Lower lobe of right lung (tissue), 2 donors: ENCODE results near the gene STT3B. TPM values are rescaled to one million over a fixed set of nuclear protein-coding genes. Genes with fewer than 3 reads are reported as not detected.

Source experiments
- ATAC-seq, 2 donors: fragments of 200-7000 bp; cut with Tn5 transposase; one replicate each; pipeline ENCODE4 v1.9.1; 2020 to 2022; ENCODE audit warnings: mild to moderate bottlenecking in 2 of 2, moderate library complexity in 2 of 2
- DNase-seq: peaks from one replicate; pipeline ENCODE4 v3.0.0-alpha.2; 2020
- H3K27ac ChIP-seq: fragments of 200-600 bp; one replicate; pipeline ENCODE4 v1.8.0; 2022
- H3K27me3 ChIP-seq: fragments of 200-600 bp; one replicate; pipeline ENCODE4 v1.8.0; 2022; ENCODE audit warnings: low read depth
- H3K36me3 ChIP-seq: fragments of 200-600 bp; one replicate; pipeline ENCODE4 v1.8.0; 2022; ENCODE audit warnings: mild to moderate bottlenecking
- H3K4me1 ChIP-seq: fragments of 200-600 bp; one replicate; pipeline ENCODE4 v1.8.0; 2022
- H3K4me3 ChIP-seq: fragments of 200-600 bp; one replicate; pipeline ENCODE4 v1.8.0; 2022; ENCODE audit warnings: mild to moderate bottlenecking
- H3K9me3 ChIP-seq: fragments of 200-600 bp; one replicate; pipeline ENCODE4 v1.8.0; 2022
- CTCF ChIP-seq: fragments of 200-600 bp; IDR thresholded peaks from one replicate; pipeline ENCODE4 v1.8.0; 2022; ENCODE audit warnings: antibody characterized with exemption, mild to moderate bottlenecking
- intact Hi-C: fragments of 100-400 bp; cut with DNase I; formaldehyde crosslinking; loops from one replicate; pipeline ENCODE4 v1.11.0; 2022
- total RNA-seq: library from RNA; stranded (reverse); fragmentation: NEBNext Ultra II Directional; extraction: Animal tissue kit (Norgen Biotek cat#: 25700); gene quantifications from one replicate; pipeline ENCODE4 v1.2.1, GENCODE V29; 2021
- donor health status: DM: no; HTN: yes; CAD: no; lungs with severe emphysema.

Gene STT3B
- total RNA-seq, 1 donor from 2014 or later = 106 TPM

GRCh38 chr3:31509147-31509728 is 23.5 kb upstream of the STT3B start:
- H3K4me1 ChIP-seq = no peaks in the 10 kb centered on the region
- no peak overlapping the region for H3K27ac ChIP-seq
- no peak for DNase-seq
- no peaks in the 10 kb centered on the region for H3K36me3 ChIP-seq
- TF ChIP-seq CTCF = no peak
- no peaks in the 10 kb centered on the region for H3K9me3 ChIP-seq
- H3K4me3 ChIP-seq = no peak overlapping the region
- intact Hi-C loops = no loop called here
- ATAC-seq = no peak
- no peaks in the 10 kb centered on the region for H3K27me3 ChIP-seq

DNA sequence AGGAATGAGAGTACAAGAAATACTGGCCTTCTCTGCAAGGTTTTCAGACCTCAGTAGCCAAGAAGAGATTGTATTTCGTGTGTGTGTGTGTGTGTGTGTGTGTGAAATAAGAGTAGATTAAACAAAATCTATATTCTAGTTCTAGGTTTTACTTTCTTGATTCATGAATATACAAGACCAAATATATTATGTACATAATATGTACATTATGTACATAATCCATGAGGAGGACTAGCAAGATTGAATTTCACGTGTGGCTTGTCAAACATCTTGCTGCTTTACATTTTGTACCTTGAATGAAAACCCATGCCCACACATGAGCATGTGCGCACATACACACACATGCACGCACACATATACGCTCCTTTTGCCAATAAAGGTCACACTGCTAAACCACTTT is 18.2 kb upstream of the STT3B start:
- intact Hi-C loops = no loop called here

GRCh38 chr3:31515486-31516284 is 17.0 kb upstream of the STT3B start:
- no peak for DNase-seq
- Histone ChIP-seq H3K4me3 (no peak overlapping the region), H3K4me1 (no peaks in the 10 kb centered on the region), H3K27ac (no peak overlapping the region), H3K27me3 (no peaks in the 10 kb centered on the region), H3K36me3 (no peaks in the 10 kb centered on the region), H3K9me3 (no peaks in the 10 kb centered on the region)
- ATAC-seq = no peak
- intact Hi-C loops = no loop called here
- no peak for TF ChIP-seq CTCF

More for the DNA sequence above, 18.2 kb upstream of the STT3B start:
- no peak overlapping the region for H3K27ac ChIP-seq
- H3K9me3 ChIP-seq = no peaks in the 10 kb centered on the region
- no peak for DNase-seq
- ATAC-seq = no peak
- H3K4me3 ChIP-seq = no peak overlapping the region
- H3K4me1 ChIP-seq = no peaks in the 10 kb centered on the region
- TF ChIP-seq CTCF = no peak
- H3K36me3 ChIP-seq = no peaks in the 10 kb centered on the region
- no peaks in the 10 kb centered on the region for H3K27me3 ChIP-seq

DNA sequence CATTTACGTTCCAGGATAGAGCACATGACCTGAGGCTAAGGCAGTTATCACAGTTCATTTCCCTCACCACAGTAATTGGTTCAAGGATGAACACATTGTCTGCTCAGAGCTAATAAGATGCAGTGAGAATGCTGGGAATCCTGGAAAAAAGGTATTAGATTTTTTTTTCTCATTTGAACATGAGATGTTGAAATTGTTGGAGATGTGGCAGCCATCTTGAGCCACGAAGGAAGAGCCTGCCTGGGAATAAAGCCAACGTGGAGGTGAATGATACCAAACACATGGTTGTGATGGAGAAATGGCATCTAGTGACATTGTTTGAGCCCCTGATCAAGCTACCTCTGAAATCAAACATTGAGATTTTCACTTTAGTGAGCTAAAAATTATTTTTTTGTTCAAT is 16.0 kb upstream of the STT3B start:
- no peak for TF ChIP-seq CTCF
- Histone ChIP-seq H3K9me3 (no peaks in the 10 kb centered on the region), H3K36me3 (no peaks in the 10 kb centered on the region), H3K4me1 (no peaks in the 10 kb centered on the region), H3K4me3 (no peak overlapping the region), H3K27me3 (no peaks in the 10 kb centered on the region), H3K27ac (no peak overlapping the region)
- intact Hi-C loops = no loop called here
- DNase-seq (no peak), ATAC-seq (no peak)

DNA sequence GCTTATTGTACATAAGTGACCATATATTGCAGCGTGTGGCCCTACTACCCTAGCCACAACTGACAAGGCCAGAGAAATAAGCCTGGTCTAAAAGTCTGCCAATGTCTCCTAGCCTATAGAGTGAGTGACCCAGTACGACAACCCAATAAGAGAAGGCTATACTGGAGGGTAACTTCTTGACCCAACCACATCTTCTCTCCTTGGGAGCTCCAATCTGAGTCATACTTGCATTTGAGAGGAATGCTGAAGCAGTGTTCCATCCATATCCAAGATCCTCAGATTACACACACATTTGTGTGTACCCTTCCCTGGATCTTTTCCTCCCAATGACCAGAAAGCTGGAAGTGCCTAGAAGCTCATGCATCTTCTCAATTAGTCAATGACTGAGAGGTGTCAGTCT is 11.3 kb upstream of the STT3B start:
- intact Hi-C loops = no loop called here
- no peak for ATAC-seq
- DNase-seq = no peak
- Histone ChIP-seq H3K4me3 (no peak overlapping the region), H3K36me3 (no peaks in the 10 kb centered on the region), H3K27me3 (no peaks in the 10 kb centered on the region), H3K27ac (no peak overlapping the region), H3K9me3 (no peaks in the 10 kb centered on the region), H3K4me1 (no peaks in the 10 kb centered on the region)
- TF ChIP-seq CTCF = no peak
